Stimulated activated CD8-positive, alpha-beta memory T cell treated with anti-CD3 and anti-CD28 coated beads, Interleukin-7, amount 100 ng/mL, for 4 hours (primary cell): ENCODE data around the gene NPHS1.
"Not testable (repeated sequence)": the region's sequence is repeated elsewhere in the genome, so short reads cannot be mapped to it uniquely, and the experiment has no call there.

Experiments
- DNase-seq, 2 donors: peaks; one replicate each; pipeline ENCODE4 v3.0.0-alpha.2; 2020; ENCODE audit warnings: low read depth in 2 of 2

Gene NPHS1, protein sequence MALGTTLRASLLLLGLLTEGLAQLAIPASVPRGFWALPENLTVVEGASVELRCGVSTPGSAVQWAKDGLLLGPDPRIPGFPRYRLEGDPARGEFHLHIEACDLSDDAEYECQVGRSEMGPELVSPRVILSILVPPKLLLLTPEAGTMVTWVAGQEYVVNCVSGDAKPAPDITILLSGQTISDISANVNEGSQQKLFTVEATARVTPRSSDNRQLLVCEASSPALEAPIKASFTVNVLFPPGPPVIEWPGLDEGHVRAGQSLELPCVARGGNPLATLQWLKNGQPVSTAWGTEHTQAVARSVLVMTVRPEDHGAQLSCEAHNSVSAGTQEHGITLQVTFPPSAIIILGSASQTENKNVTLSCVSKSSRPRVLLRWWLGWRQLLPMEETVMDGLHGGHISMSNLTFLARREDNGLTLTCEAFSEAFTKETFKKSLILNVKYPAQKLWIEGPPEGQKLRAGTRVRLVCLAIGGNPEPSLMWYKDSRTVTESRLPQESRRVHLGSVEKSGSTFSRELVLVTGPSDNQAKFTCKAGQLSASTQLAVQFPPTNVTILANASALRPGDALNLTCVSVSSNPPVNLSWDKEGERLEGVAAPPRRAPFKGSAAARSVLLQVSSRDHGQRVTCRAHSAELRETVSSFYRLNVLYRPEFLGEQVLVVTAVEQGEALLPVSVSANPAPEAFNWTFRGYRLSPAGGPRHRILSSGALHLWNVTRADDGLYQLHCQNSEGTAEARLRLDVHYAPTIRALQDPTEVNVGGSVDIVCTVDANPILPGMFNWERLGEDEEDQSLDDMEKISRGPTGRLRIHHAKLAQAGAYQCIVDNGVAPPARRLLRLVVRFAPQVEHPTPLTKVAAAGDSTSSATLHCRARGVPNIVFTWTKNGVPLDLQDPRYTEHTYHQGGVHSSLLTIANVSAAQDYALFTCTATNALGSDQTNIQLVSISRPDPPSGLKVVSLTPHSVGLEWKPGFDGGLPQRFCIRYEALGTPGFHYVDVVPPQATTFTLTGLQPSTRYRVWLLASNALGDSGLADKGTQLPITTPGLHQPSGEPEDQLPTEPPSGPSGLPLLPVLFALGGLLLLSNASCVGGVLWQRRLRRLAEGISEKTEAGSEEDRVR (N-terminal part only)

DNA sequence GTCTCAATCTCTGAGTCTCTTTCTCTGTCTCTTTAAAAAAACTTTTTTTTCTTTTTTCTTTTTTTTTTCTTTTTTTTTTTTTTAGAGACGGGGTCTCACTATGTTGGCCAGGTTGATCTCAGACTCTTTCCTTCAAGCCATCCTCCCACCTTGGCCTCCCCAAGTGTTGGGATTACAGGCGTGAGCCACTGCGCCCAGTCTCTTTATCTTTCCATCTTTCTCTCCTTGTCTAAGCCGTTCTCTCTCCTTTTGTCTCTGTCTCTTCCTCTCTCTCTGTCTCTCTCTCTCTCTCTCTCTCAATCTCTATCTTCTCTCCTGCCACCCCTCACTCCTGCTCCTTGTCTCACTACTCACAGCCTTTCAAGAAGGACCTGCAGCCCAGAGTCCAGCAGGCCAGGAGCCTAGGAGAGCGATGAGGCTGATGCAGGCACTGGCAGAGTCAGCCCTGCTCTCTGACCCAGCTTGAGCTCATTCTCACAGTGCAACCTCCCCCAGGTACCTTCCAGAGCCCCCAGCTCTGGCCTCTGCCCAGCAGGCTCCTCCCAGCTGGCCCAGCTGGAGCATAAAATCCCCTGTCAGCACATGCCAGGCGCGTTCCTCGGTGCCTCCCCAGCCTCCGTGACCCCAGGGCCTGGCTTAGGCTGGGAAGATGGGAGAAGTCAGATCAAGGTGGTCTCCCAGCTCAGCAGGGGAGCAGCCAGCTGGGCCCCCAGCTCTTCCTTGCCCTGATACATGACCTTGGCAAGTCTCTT is at the start of gene NPHS1:
Gene NPHS1 (minus strand): TSS at position 476 of the 752 bp plus-strand sequence. CDS start 667 bp downstream, outside the sequence.
- no peak for DNase-seq

DNA sequence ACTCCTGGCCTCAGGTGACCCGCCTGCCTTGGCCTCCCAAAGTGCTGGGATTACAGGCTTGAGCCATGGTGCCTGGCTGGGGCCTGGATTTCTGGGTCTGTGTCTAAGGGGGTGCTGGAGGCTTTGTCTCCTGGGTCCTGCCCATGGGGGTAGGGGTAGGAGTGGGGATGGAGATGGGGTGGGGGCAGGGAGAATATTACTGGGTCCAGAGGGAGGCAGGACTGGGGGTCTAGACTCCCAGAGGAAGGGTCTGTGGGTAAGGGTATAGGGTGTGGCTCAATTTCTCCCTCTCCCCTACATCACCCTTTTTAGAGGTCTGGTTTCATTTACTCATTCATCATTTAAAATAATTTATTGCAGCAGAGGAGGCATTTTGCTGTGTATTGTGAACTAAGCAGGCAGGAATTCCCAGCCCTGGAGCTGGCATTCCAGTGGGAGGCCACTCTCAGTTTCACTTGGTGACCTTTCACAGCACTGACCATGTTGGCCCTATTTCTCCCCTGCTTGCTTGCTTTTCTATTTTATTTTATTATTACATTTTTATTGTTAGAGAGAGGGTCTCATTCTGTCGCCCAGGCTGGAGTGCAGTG is 48.8 kb upstream of the NPHS1 start:
- no peak for DNase-seq

- DNase-seq, result peak; percentile 81 to 90
Observed at GRCh38 chr19:35899547-35900214, 47.4 kb upstream of the NPHS1 start.

- no peak for DNase-seq
Observed at GRCh38 chr19:35898499-35898809, 46.1 kb upstream of the NPHS1 start.

DNA sequence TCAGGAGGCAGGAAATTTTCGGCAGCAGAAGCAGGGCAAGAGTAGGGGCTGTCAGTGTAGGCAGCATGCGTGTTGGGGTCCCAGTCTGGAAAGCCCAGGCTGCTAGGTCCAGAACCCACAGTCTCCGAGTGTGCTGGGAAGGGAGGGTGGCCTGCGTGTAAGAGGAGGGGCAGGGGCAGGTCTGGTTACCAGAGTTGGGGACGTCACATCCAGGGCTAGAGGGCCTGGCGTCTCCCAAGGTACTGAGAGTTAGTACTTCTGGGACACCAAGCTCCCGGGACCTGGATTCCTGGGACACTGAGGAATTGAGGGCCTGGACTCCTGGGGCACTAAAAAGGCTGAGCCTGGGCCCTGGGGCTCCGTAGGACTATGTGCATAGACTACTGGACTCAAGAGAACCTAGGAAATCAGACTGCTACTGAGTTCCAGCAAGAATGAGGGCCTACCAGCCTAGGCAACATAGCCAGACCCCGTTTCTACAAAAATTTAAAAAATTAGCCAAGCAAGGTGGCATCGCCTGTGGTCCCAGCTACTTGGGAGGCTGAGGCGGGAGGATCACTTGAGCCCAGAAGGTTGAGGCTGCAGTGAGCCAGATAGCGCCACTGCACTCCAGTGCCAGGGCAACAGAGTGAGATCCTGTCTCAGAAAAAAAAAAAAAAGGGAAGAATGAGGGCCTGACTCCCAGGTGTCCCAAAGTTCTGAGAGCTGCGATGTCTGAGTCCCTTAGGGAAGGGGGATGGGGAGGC is 45.6 kb upstream of the NPHS1 start:
- DNase-seq, result no peak

GRCh38 chr19:35896643-35897040 is 44.3 kb upstream of the NPHS1 start:
- DNase-seq, result no peak

DNA sequence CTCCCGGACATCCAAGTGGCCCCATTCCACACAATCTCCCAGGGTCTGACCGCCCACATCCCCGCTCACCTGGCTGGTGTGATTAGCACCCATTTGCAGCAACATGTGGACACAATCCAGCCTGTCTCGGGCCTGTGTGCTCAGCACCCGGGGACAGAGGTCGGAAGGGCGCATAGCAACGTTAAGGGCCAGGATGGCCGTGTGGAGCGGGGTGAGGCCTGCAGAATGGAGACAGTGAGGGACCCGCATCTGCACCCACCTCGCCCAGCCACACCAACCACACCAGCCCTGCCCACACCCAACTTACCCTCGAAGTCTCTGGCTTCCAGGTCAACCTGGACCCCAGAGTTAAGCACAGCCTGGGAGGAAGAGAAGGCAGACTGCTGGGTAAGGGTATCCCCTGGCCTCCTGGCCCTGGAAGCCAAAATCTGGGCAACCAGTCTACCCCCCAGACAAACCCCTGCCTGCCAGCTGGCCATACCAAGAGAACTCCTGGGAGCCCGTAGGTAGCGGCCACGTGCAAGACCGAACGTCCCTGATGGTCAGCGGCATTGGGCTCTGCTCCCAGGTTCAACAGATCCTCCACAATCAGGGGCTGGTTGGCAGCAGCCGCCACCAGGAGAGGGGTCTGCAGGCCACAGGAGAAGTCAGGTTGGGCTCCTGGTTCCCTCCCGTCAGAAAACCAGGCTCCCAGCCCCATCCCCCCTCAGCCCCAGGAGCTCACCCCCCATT is 43.8 kb upstream of the NPHS1 start:
- DNase-seq, result no peak

DNA sequence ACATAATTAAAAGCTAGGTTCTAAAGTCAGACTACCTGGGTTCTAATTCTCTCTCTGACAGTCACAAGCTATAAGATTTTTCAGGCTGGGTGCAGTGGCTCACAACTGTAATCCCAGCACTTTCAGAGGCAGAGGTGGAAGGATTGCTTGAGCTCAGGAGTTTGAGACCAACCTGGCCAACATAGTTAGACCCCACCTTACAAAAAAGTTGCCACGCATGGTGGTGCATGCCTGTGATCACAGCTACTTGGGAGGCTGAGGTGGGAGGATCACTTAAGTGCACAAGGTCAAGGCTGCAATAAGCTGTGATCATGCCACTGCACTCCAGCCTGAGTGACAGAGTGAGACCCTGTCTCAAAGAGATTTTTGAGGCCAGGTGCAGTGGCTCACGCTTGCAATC is 42.0 kb upstream of the NPHS1 start:
- DNase-seq, result no peak

- DNase-seq, result not testable (repeated sequence)
Observed at GRCh38 chr19:35891819-35892218, 39.5 kb upstream of the NPHS1 start.

- no peak for DNase-seq
Observed at GRCh38 chr19:35890113-35890650, 37.9 kb upstream of the NPHS1 start.

- DNase-seq, result no peak
Observed at GRCh38 chr19:35889370-35890112, 37.2 kb upstream of the NPHS1 start.

GRCh38 chr19:35888398-35888797 is 36.1 kb upstream of the NPHS1 start:
- no peak for DNase-seq

- no peak for DNase-seq
Observed at GRCh38 chr19:35887197-35887596, 34.9 kb upstream of the NPHS1 start.

- no peak for DNase-seq
Observed at GRCh38 chr19:35885904-35886303, 33.6 kb upstream of the NPHS1 start.

DNA sequence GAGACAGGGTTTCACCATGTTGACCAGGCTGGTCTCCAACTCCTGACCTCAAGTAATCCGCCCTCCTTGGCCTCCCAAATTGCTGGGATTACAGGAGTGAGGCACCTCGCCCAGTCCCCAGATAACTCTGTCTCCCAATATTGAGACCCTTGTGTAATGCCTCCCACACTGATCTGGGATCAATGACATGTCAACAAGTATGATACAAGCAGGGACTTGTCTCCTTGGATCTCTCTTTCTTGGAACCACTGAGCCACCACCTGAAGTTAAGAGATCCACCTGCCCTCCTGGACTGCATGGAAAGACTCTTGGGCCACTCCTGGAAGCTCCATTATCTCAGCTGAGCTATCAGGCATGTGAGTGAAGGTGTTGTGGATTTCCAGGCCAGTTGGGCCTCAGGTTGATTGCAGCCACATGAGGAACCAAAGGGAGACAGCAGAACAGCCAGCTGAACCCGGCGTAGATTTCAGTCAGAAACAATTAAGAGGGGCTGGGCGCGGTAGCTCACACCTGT is 33.0 kb upstream of the NPHS1 start:
- DNase-seq, result no peak

DNA sequence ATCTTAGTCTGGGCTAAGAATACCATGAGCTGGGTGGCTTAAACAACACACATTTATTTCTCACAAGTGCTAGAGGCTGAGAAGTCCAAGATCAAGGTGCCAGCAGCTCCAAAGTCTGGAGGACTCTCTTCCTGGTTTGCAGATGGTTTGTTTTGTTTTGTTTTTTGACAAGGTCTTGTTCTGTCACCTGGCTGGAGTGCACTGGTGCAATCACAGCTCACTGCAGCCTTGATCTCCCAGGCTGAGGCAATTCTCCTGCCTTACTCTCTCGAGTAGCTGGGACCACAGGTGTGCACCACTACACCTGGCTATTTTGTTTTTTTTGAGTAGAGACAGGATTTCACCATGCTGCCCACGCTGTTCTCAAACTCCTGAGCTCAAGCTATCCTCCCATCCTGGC is 31.6 kb upstream of the NPHS1 start:
- no peak for DNase-seq

DNA sequence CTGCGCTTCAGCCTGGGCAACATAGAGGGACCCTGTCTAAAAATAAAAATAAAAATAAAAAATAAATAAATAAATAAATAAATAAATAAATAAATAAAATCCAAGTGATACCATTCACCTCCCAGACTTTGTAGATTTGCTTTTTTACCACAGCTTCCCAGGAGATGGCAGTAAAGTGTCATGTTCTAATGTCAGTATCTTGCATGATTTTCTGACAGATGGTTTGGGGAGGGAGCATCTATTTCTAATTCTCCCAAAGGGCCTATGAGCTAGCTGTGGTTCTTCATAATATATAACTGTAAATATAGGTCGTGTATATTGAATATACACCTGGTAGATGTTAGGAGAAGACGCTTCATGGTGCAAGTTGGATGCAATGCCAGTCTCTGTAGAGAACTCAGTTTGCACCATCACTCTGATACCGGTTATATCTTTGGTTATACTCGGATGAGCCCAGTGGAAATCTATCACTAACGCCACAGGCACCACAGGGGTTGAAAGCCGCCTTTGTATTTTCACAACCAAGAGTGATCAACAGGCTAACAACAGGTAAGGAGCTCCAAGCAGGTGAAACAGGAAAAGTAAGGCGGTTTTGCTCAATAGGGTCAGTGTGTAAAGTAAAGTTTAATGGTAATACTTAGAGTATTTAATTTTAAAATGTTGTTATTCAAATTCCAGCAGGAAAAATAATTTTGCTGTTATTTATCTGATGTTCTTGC is 30.0 kb upstream of the NPHS1 start:
- no peak for DNase-seq
